ENCODE results near the gene SLC27A6.

SLC27A6 gene

GRCh38 chr5:129063483-129064113 is 98.3 kb downstream of the SLC27A6 start:
- DNase-seq (ENCODE audit: low read depth): no peak

- DNase-seq (ENCODE audit: low read depth): no peak
These were observed 100.4 kb downstream of the SLC27A6 start for GRCh38 chr5:129065721-129066120.

- DNase-seq (ENCODE audit: low read depth): no peak
These were observed 102.5 kb downstream of the SLC27A6 start for GRCh38 chr5:129067745-129068144.

DNA sequence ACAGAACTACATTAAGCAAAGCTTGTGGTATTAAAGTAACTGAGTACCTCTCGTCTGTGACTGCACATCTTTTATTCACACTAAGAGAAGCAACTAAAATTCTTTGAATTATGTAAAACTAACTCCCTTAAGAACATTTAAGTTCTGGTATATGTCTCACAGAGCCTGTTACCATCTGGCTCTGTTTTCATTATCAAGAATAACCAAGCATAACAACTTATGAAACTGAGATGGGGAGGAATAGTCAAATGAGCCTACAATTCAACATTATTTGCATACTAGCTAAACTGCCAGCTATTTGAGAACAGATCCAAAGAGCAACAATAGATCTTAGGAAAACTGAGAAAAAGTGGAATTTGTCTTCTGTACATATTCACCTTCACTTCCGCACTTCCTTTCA is 104.0 kb downstream of the SLC27A6 start:
- no peak for DNase-seq (ENCODE audit: low read depth)

DNA sequence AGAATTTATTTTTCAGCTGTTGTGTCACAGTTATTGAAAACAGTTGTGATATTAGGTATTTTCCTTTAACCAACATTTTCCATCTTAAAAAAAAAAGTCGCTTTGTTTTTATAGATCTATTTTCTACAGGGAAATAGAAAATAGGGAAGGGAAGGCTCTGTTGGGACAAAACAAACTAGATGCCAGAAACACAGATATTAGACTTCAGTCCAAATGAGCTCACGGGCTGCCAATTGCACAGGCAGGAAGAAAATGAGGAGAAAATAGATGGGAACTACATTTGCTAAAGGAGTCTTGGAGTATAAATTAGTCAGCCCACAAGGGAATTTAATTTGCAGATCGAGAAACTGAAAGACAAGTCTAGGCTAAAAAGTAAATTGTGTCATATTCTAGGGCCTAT is 107.8 kb downstream of the SLC27A6 start:
- no peak for DNase-seq (ENCODE audit: low read depth)

GRCh38 chr5:129074903-129075302 is 109.6 kb downstream of the SLC27A6 start:
- no peak for DNase-seq (ENCODE audit: low read depth)

DNA sequence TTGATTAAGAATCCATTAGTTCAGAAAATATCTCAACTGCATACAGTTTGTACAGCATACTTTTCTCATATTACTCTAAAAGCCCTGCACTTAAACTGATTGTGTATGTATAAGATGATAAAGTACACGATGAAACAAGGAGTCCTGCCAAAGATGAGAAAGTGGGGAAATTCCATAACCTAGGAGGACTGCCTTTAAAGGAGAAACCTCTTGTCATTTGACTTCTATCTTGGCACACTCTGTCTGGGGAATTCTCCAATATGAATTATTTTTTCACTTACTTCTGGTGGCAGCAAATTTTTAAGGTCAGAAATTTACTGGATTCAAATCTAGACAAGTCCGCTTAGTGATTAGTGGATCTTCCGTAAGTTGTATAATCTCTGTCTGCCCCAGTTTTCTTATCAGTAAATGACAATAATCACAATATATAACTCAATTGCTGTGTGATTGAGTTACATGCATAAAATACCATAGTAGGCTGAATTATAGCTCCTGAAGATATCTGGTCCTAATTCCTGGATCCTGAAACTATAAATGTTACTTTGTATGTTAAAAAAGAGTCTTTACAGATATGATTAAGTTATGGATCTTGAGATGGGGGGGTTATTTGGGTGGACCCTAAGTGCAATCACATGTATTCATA is 112.3 kb downstream of the SLC27A6 start:
- DNase-seq (ENCODE audit: low read depth): no peak

- DNase-seq (ENCODE audit: low read depth): no peak
These were observed 113.0 kb downstream of the SLC27A6 start for GRCh38 chr5:129078247-129078646.

- DNase-seq (ENCODE audit: low read depth): no peak
These were observed 113.4 kb downstream of the SLC27A6 start for GRCh38 chr5:129078660-129079059.

DNA sequence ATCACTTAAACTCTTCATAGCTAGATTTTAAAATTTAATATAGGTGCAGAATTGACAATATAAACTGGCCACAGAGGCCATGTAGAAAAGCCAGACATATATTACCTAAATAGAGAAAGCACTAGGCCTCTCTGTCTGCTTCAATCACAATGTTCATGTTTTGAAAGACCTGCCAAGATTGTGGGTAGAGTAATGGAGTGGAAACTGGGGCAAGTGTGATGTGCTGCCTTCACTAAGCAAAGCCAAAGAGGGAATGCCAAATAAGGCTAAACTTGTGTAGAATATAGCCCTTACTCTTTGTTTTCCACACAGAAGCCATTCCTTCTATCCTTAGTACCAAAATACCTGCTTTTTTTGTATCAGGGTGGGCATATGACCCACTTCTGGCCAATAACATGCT is 114.2 kb downstream of the SLC27A6 start:
- DNase-seq (ENCODE audit: low read depth): no peak

DNA sequence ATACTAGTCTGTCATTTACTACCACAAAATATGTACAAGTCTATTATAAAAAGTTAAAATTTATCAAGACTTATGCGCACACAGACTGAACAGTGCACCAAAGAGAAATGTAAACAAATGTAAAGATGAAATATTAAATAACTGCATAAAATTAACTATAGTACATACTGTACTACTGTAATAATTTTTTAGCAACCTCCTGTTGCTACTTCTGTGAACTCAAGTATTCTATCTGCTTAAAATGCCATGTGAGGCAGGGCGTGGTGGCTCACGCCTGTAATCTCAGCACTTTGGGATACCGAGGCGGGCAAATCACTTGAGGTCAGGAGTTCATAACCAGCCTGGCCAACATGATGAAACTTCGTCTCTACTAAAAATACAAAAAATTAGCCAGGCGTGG is 115.5 kb downstream of the SLC27A6 start:
- no peak for DNase-seq (ENCODE audit: low read depth)

- no peak for DNase-seq (ENCODE audit: low read depth)
These were observed 117.2 kb downstream of the SLC27A6 start for GRCh38 chr5:129082225-129083136.
